NCI-H2081 treated with DMSO at 0.1 percent for 48 hours (cell line): ENCODE measurements around the gene MAPK8.
"Not testable (repeated sequence)": the region's sequence is repeated elsewhere in the genome, so short reads cannot be mapped to it uniquely, and the experiment has no call there.

Source experiments
- DNase-seq: peaks from one replicate; lab custom pipeline; 2025; lab: John Stamatoyannopoulos, UW

Gene MAPK8

GRCh38 chr10:48336978-48337599 lies 30.6 kb downstream of the MAPK8 start:
- DNase-seq: no peak

GRCh38 chr10:48340734-48341133 lies 34.3 kb downstream of the MAPK8 start:
- no peak for DNase-seq

GRCh38 chr10:48343106-48343505 lies 36.6 kb downstream of the MAPK8 start:
- no peak for DNase-seq

GRCh38 chr10:48343921-48344598 lies 37.6 kb downstream of the MAPK8 start:
- no peak for DNase-seq

- not testable (repeated sequence) for DNase-seq
Observed at GRCh38 chr10:48346248-48346647, 39.8 kb downstream of the MAPK8 start.

GRCh38 chr10:48347539-48347938 lies 41.1 kb downstream of the MAPK8 start:
- DNase-seq: not testable (repeated sequence)

- not testable (repeated sequence) for DNase-seq
Observed at GRCh38 chr10:48347943-48348342, 41.5 kb downstream of the MAPK8 start.

GRCh38 chr10:48353246-48353645 lies 46.8 kb downstream of the MAPK8 start:
- DNase-seq: no peak

GRCh38 chr10:48357631-48358030 lies 51.2 kb downstream of the MAPK8 start:
- DNase-seq: no peak

GRCh38 chr10:48358162-48358561 lies 51.7 kb downstream of the MAPK8 start:
- DNase-seq: no peak

GRCh38 chr10:48358838-48359237 lies 52.4 kb downstream of the MAPK8 start:
- DNase-seq: no peak

- no peak for DNase-seq
Observed at GRCh38 chr10:48361176-48361575, 54.7 kb downstream of the MAPK8 start.

- DNase-seq: peak; percentile 46
Observed at GRCh38 chr10:48363617-48364355, 57.3 kb downstream of the MAPK8 start.

GRCh38 chr10:48364659-48365405 lies 58.4 kb downstream of the MAPK8 start:
- DNase-seq: no peak

GRCh38 chr10:48365668-48366067 lies 59.2 kb downstream of the MAPK8 start:
- no peak for DNase-seq

GRCh38 chr10:48366261-48366660 lies 59.8 kb downstream of the MAPK8 start:
- no peak for DNase-seq

- DNase-seq: no peak
Observed at GRCh38 chr10:48369501-48369900, 63.0 kb downstream of the MAPK8 start.

GRCh38 chr10:48377751-48378530 lies 71.5 kb downstream of the MAPK8 start:
- no peak for DNase-seq

GRCh38 chr10:48378675-48379074 lies 72.2 kb downstream of the MAPK8 start:
- DNase-seq: no peak

- DNase-seq: no peak
Observed at GRCh38 chr10:48381971-48382370, 75.5 kb downstream of the MAPK8 start.

GRCh38 chr10:48382982-48383381 lies 76.5 kb downstream of the MAPK8 start:
- DNase-seq: no peak

GRCh38 chr10:48383393-48383792 lies 76.9 kb downstream of the MAPK8 start:
- no peak for DNase-seq
